COLO829 (cell line): ENCODE measurements around the gene DPEP1.
A peak's percentile ranks its signal among the peaks of the same experiment; 100 is the strongest.
"Not testable (repeated sequence)": the region's sequence is repeated elsewhere in the genome, so short reads cannot be mapped to it uniquely, and the experiment has no call there.

Experiments
- DNase-seq: peaks from one replicate; pipeline ENCODE4 v3.0.0; 2012; ENCODE audit warnings: low spot score

The DPEP1 gene

DNA sequence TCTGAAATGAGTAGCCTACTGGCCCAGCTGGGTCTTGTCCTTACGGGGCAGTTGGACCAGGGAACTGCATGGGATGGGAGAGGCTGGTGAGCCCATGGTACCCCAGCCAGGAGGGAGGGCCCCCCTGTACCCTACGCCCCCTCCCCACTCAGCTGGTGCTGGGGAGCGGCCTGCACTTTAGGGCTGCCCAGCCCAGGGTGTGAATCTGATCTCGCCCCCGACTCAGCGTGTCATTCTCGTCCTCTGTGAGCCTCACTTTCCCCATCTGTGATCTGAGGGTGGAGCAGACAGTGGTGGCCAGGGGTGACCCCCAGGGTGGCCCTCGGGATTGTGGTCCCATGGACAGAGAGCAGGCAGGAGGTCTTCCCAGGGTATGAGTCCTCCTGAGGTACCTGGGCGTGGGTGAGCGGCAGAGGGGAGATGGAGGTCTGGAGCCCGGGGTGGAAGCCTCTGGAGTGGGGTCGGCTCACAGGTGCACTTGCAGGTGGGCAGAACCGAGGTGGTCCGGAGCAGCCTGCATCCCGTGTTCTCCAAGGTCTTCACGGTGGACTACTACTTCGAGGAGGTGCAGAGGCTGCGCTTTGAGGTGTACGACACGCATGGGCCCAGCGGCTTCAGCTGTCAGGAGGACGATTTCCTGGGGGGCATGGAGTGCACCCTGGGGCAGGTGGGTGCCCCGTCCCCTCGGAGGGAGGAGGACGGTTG is 36.2 kb upstream of the DPEP1 start:
- no peak for DNase-seq

DNA sequence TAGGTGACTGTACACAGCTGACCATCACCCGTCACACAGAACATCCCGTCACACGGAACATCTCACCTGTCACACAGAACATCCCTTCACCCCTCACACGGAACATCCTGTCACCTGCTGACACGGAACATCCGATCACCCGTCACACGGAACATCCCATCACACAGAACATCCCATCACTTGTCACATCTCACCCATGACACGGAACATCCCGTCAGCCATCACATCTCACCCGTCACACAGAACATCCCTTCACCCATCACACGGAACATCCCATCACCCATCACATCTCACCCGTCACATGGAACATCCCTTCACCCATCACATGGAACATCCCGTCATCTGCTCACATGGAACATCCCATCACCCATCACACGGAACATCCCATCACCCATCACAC is 34.1 kb upstream of the DPEP1 start:
- DNase-seq = no peak

DNA sequence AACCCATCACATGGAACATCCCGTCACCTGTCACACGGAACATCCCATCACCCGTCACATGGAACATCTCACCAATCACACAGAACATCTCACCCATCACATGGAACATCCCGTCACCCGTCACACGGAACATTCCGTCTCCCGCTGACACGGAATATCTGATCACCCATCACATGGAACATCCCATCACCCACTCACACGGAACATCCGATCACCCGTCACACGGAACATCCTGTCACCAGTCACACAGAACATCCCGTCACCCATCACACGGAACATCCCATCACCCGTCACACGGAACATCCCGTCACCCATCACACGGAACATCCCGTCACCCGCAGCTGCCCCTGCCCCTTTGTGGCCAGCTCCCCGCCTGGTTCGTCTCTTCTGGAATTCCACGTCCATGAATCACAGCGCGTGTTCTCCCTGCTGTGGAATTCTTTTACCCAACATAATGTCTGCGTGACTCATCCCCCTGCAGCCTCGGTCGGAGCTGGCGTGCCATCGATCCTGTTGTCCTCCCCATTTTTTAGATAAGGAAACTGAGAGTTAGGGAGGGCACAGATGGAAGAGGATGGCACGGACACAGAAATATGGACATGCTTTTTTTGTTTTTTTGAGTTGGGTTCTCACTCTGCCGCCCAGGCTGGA is 32.3 kb upstream of the DPEP1 start:
- peak; percentile 45 for DNase-seq

DNA sequence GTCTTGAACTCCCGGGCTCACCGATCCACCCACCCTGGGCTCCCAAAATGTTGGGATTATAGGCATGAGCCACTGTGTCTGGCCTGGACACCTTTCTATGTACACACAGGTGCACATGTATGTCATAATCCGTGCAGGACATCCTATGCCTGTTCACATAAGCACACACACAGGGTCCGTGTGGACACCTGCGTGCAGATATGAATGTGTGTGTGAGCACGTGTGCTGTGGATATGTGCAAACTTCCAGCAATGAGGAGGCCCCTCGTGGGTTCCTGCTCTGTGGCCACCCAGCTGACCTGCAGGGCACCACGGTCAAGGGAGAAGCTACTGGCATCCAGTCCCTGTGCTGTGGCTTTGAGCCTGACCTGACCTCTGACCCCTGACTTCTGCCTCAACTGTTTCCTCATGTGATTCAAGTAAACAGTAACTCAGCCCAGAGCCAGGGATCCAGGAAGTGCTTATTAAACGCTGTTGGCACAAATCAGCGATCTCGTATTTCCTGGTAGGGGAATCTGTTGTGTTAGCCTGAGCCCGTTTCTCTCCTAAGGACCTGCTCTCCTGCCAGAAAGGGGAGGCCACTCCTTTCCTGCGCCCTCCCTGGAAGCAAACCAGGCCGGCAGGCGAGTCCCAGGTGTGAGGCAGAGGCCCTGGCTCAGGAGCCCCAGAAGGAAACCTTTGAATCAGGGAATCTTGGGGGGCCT is 31.4 kb upstream of the DPEP1 start:
- DNase-seq = no peak

DNA sequence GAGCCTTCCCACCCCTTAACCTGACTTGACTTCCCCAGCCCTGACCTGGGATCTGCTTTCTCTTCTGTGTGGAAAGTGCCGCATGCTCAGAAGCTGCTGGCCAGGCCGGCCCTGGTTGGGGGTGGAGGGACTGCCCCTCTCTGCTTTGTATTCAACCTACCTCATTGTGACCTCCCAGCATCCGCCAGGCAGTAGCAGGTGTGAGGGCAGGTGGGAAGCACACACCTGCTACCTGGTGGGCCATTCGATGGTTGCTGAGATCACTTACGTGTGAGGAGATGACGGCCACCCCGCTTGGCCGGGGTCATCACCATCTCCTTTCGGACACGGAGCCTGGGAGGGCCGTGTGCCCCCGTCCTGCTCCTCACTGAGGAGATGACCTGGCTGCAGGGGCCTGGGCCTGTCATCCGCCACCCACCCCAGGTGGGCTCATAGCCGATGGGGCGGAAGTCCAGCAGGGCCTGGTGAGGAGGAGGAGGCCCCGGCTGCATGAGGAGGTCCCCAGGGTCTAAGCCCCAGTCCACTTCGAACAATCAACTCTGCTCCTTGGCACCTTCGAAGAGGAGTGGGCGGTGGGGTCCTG is 30.7 kb upstream of the DPEP1 start:
- no peak for DNase-seq

DNA sequence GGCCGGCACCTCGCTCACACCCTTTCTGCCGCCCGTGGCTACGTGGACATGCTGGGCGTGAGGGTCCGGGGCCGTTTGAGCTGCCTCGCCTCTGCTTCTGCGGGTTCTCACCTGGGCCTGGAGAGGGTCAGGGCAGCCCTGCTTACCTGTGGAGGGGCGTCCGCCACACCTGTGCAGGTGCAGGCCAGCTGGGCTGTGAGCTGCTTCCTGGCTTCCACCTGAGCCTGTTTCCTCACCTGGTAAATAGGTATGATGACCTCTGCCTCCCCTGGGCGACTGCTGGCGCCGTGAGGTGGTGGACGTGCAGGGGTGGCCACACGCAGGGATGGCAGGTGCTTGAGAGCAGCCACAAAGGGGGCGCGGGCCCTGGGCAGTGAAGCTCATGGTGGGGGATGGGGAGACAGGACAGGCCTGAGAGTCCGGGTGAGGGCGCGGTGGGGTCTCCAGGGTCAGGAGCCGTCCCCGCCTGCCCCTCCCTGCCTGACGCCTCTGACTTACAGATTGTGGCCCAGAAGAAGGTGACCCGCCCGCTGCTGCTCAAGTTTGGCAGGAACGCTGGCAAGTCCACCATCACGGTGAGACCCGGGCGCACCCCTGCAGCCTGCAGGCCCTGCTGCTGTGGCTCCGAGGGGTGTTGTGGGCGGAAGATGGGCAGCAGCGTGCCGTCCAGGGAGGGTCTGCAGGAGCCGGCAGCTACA is 30.1 kb upstream of the DPEP1 start:
- DNase-seq = no peak

DNA sequence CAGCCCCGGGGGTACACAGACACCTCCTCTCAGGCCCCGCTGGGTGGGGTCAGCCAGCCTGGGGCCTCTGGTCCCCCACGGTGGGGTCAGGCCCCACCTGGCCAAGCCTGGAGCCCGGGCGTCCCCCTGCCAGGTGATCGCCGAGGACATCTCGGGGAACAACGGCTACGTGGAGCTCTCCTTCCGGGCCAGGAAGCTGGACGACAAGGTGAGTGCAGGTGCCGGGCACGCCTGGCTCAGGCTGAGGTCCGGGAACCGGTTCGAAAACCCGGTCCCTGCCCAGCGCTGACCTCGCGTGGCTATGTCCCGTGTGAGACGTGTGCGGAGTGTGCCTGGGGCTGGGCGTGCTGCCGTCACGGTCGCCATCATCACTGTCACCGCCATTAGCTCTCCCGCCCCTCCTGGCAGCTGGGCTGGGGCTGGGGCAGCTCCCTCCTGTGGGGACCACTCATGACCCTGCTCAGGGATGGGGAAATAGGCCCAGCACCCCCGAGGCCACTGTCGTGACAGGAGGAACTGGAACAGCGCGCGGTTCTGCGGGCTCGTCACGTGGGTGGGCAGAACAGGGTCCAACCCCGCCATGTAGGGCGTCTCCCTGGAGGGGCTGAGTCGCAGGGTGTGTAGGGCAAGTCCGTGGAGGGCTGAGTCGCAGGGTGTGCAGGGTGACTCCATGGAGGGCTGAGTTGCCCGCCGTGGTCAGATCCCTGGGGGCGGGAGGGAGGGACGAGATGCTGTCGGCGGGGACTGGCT is 29.4 kb upstream of the DPEP1 start:
- DNase-seq = no peak

DNA sequence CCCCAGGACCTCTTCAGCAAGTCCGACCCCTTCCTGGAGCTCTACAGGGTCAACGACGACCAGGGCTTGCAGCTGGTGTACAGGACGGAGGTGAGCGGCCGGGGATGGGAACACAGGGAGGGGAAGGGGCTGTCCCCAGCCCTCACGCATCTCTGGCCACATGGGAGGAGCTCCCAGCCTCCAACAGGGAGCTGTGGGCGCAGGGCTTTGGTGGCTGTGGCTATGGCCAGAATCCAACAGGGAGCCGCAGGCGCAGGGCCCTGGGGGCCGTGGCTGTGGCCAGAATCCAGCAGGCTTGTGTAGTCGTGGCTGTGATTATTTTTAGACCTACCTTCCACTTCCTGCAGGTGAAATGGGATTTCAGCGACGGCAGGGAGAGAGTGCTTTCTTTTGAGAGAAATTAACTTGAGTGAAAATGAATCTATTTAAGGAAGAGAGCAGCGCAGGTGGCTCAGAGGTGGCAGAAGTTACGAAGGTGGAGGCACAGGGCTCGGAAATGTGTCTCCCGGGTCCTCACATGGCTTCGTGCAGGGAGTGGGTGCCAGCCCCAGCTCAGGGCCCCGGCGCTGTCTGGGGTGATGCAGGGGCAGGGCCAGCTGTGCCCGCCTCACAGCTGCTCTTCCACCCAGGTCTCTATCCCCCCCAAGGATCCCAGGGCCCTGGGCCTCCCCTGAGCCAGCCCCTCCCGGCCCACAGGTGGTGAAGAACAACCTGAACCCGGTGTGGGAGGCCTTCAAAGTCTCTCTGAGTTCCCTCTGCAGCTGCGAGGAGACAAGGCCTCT is 28.5 kb upstream of the DPEP1 start:
- no peak for DNase-seq

DNA sequence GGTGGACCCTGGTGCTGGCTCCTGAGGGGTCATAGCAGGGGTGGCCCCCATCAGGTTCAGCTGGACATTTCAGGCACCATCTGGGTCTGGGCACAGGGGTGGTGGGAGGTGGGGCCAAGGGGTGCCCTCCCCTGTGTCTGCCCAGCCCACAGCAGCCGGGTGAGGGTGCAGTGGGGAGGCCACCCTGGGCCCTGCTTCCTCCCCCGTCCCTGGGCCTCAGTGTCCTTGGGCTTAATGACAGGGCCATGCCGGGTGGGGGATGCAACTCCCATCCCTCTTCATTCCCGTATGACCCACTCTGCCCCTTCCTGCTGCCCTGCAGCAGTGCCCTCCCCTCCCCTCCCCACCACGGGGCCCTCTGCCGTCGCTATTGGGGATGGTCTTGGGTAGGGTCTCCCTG is 27.2 kb upstream of the DPEP1 start:
- no peak for DNase-seq

DNA sequence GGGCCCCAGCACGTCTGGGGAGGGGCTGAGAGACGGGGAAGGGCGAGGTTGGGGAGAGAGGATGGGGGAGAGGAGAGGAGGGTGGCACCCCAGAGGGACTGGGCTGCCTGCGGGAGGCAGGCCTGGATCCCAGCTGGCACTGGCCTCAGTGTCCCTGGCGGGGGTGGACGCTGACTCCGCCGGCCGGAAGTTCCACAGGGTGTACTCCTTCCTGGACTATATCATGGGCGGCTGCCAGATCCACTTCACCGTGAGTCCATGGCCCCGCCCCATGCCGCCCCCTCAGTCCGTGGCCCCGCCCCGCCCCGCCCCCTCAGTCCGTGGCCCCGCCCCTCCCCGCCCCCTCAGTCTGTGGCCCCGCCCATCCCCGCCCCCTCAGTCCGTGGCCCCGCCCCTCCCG is 26.6 kb upstream of the DPEP1 start:
- DNase-seq = no peak

DNA sequence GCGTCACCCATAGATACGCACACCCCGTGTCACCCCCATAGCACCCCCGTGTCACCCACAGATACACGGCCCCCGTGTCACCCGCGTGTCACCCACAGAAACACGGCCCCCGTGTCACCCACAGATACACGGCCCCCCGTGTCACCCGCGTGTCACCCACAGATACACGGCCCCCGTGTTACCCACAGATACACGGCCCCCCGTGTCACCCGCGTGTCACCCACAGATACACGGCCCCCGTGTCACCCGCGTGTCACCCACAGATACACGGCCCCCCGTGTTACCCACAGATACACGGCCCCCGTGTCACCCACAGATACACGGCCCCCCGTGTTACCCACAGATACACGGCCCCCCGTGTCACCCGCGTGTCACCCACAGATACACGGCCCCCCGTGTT is 25.8 kb upstream of the DPEP1 start:
- DNase-seq = not testable (repeated sequence)

DNA sequence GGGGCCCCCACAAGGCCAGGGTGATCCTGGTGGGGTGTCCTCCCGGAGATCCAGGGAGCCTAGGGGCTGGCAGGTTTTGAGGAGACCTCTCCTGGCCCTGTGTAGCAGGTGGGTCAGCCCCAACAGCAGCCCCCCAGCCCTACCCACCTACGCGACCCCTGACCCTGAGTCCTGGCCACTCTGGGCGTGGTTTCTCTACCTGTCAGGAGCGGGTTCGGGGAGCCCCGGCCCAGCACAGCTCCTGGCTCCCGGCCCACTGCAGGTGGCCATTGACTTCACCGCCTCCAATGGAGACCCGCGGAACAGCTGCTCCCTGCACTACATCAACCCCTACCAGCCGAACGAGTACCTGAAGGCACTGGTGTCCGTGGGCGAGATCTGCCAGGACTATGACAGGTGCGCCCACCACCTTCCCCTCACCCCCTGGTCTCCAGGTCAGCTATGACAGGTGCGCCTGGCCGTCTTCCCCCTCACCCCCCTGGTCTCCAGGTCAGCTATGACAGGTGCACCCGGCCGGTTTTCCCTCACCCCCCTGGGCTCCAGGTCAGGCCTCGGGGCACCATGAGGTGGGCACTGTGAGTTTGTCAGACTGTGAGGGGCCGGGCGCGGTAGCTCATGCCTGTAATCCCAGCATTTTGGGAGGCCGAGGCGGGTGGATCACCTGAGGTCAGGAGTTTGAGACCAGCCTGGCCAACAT is 24.9 kb upstream of the DPEP1 start:
- DNase-seq = no peak

DNA sequence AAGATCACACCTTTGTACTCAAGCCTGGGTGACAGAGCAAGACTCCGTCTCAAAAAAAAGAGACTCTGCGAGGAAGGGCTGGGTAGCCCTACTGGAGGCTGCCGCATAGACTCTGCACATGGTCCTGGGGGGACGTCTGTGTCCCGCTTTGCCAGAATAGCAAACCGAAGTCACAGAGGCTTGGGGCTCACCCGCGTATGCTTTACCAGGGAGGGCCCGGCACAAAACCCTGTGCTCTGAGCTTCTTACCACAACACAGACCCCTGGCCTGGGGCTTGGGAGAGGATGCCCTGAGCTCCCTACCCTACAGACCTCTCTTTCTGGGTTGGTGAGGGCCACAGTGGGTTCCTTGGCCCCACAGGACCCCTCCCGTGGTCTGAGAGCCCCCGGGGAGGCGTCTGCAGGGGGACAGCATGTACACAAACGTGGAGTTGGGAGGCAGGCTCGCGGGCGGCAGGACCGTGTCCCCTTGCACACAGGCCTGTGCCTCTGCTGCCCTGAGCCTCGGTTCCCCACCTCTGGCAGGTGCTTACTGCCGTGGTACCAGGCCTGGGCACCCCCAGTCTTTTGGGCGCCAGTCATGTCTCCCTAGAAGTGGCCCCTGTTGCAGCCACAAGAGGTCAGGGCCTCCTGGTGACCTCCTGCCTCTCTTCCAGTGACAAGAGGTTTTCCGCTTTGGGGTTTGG is 24.1 kb upstream of the DPEP1 start:
- DNase-seq = no peak

DNA sequence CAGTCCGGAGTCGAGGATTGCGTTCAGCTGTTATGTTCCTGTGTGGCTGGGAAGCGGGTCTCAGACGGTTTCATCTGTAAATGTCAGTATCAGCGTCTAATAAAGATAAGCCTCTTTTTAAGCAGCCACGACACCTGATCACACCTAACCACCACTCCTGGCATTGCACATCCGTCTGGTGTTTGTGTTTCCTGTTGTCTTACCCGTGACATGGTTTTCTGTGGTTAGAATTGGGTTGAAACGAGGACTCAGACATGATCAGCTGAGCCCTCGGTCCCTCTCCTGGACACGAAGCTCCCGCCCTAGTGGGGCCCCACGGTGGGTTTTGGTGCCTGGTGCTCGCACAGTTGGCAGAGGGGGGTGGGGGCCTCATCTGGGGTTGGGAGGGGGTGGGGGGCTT is 19.6 kb upstream of the DPEP1 start:
- no peak for DNase-seq

DNA sequence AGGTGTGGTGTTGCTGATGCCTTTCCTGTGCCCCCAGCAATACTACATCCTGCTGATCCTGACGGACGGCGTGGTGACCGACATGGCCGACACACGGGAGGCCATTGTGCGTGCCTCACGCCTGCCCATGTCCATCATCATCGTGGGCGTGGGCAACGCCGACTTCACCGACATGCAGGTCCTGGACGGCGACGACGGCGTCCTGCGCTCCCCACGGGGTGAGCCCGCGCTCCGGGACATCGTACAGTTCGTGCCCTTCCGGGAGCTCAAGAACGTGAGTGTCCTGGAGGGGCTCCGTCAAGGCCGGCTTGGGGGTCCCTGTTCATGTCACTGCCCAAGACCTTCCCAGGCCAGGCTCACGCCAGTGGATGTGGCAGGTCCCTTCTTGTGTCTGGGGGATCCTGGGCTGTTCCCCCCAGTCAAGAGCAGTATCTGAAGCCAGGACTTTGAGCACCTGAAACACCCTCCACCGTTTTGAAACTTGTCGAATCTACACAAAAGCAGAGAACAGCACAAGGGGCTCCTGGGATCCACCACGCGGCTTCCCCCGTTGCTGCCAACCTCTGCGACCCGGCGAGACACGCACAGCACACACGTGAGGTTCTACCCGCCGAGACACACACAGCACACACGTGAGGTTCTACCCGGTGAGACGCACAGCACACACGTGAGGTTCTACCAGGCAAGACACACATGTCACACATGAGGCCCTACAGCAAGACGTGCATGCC is 17.9 kb upstream of the DPEP1 start:
- no peak for DNase-seq

DNA sequence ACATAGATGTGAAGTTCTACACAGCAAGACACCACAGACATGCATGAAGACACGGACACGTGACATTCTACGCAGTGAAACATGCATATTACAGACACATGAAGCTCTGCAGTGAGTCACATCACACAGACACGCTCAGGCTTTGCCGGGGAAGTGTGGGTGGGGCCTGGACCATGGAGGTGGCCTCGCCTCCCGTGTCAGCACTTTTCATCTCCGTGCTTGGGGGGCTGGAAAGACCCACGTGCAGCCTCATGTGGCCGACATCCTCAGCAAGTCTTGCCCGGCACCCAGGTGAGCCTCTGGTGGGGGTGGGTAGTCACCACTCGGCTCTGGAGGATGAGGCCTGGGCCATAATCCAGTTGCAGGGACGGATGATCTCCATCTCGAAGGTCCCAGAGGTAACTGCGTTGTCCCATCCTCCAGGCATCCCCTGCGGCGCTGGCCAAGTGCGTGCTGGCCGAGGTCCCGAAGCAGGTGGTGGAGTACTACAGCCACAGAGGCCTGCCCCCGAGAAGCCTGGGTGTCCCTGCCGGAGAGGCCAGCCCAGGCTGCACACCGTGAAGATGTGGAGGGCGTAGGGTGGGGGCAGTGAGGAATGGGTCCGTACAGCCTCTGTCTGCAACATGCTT is 17.3 kb upstream of the DPEP1 start:
- DNase-seq = no peak

DNA sequence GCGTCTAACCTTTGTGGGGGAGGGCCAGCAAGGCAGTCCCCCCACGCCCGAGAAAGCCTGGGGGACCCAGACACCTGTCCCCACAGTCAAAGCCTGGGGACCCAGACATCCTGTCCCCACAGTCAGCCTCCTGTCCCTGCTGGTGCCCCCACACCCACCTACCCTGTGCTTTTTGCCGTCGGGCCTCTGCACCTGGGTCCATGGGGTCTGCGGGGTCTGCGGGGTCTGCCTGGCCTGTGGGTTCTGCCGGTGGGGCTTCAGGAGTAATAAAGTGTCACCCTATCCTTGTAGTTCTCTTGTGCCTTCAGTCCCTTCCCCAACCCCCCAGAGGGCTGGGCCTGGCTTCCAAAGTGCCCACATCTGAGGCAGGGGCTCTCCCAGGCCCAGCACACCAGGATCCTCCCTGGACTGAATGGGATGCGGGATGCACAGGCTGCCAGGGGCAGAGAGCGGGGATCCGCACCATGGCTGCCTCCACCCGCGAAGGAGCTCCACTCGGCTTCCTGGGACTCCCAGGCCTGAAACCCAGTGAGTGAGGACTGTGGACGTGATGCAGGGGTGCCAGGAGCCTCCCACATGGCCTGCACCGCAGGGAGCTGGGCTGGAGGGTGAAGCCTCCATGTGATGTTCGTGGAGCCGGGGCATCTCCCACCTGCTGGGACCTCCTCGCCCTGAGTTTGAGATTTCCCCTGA is 16.3 kb upstream of the DPEP1 start:
- no peak for DNase-seq

DNA sequence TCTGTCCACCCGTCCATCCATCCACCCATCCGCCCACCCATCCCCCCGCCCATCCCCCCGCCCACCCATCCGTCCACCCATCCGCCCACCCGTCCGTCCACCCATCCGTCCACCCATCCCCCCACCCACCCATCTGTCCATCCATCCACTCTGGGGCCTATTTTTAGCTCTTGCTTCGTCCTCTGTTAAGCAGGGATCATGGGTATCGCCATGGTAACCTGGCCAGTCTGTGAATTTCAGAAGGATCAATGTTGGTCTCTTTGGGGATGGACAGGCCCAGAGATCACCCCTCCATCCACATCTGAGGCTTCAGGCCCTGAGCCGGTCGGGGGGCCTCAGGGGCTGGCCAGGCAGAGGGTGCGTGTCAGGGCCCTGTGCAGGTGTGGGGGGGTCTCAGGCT is 15.2 kb upstream of the DPEP1 start:
- DNase-seq = no peak
